Fibroblast of skin of left quadriceps (primary cell): ENCODE measurements around the gene FKBP14.
A peak's percentile ranks its signal among the peaks of the same experiment; 100 is the strongest.

Experiments
- DNase-seq, 2 experiments: peaks; one replicate each; pipeline ENCODE4 v3.0.0-alpha.2; 2013; ENCODE audit warnings: low read depth in 2 of 2

The FKBP14 gene

GRCh38 chr7:30034501-30034900, 8.0 kb upstream of the FKBP14 start:
- no peak for DNase-seq

GRCh38 chr7:30032310-30033125, 6.0 kb upstream of the FKBP14 start:
- DNase-seq, result peak; percentile 61 to 62

- no peak for DNase-seq
Observed at GRCh38 chr7:30029696-30030095, 3.2 kb upstream of the FKBP14 start.

- DNase-seq, result no peak
Observed at GRCh38 chr7:30028749-30029635, 2.5 kb upstream of the FKBP14 start.

- DNase-seq, result peak; percentile 71 to 75
Observed at GRCh38 chr7:30028216-30028748, 1.8 kb upstream of the FKBP14 start, which contains the start of gene PLEKHA8. Gene PLEKHA8 (plus strand): TSS chr7:30028412. CDS start chr7:30028763, 351 bp downstream.

GRCh38 chr7:30027740-30028215, 1.3 kb upstream of the FKBP14 start:
- DNase-seq, result no peak

GRCh38 chr7:30027065-30027456, 559 bp upstream of the FKBP14 start:
- no peak for DNase-seq

GRCh38 chr7:30023524-30023923, 3.0 kb downstream of the FKBP14 start:
- no peak for DNase-seq

- DNase-seq, result no peak
Observed at GRCh38 chr7:30022991-30023390, 3.5 kb downstream of the FKBP14 start.

- DNase-seq, result no peak
Observed at GRCh38 chr7:30020535-30020934, 6.0 kb downstream of the FKBP14 start.

GRCh38 chr7:30019960-30020359, 6.5 kb downstream of the FKBP14 start:
- no peak for DNase-seq

GRCh38 chr7:30019387-30019786, 7.1 kb downstream of the FKBP14 start:
- no peak for DNase-seq

GRCh38 chr7:30018451-30018850, 8.1 kb downstream of the FKBP14 start:
- no peak for DNase-seq

- no peak for DNase-seq
Observed at GRCh38 chr7:30012757-30013156, 13.7 kb downstream of the FKBP14 start.

- no peak for DNase-seq
Observed at GRCh38 chr7:30010021-30010420, 16.5 kb downstream of the FKBP14 start.

GRCh38 chr7:30005464-30005863, 21.0 kb downstream of the FKBP14 start:
- DNase-seq, result no peak

- no peak for DNase-seq
Observed at GRCh38 chr7:30003098-30003497, 23.4 kb downstream of the FKBP14 start.

- DNase-seq, result no peak
Observed at GRCh38 chr7:30001998-30002397, 24.5 kb downstream of the FKBP14 start.

- no peak for DNase-seq
Observed at GRCh38 chr7:29998489-29998888, 28.0 kb downstream of the FKBP14 start.

- DNase-seq, result no peak
Observed at GRCh38 chr7:29996321-29996720, 30.2 kb downstream of the FKBP14 start.

- no peak for DNase-seq
Observed at GRCh38 chr7:29995652-29996051, 30.9 kb downstream of the FKBP14 start.

GRCh38 chr7:29993140-29993539, 33.4 kb downstream of the FKBP14 start:
- no peak for DNase-seq
